Cardiac muscle cell (in vitro differentiated cells and primary cell): Measurements from ENCODE around the gene PAGE5. TPM values are rescaled to one million over a fixed set of nuclear protein-coding genes. Genes with fewer than 3 reads are reported as not detected.

Experiments used
- DNase-seq, 2 donors: peaks; one replicate each; pipeline versions ENCODE4 v3.0.0 to v3.0.0-alpha.2; 2010 to 2017; ENCODE audit warnings: low read depth in 1 of 2, low spot score in 1 of 2
- H3K27ac ChIP-seq: fragments of 200-600 bp; sonication (generic); 2 replicates; pipeline ENCODE4 v1.5.1; 2016
- H3K27me3 ChIP-seq: fragments of 200-600 bp; sonication (generic); 2 replicates; pipeline ENCODE4 v1.6.0; 2016; ENCODE audit warnings: control low read depth
- H3K36me3 ChIP-seq: fragments of 200-600 bp; sonication (generic); 2 replicates; pipeline ENCODE4 v1.5.1; 2016; ENCODE audit warnings: control low read depth
- H3K4me1 ChIP-seq: fragments of 200-600 bp; sonication (generic); 2 replicates; pipeline ENCODE4 v1.8.1; 2017; ENCODE audit warnings: low read depth, mild to moderate bottlenecking, mixed run types
- H3K4me3 ChIP-seq: fragments of 200-600 bp; sonication (generic); 2 replicates; pipeline ENCODE4 v1.5.1; 2016; ENCODE audit warnings: mild to moderate bottlenecking
- H3K9me3 ChIP-seq: fragments of 200-600 bp; sonication (generic); 2 replicates; pipeline ENCODE4 v1.5.1; 2017; ENCODE audit warnings: low read depth, mild to moderate bottlenecking, control low read depth
- polyA plus RNA-seq: library from polyadenylated mRNA; unstranded; fragments of >200 nt; fragmentation: Nextera tagmentation; extraction: Ambion mirVana; gene quantifications from 2 replicates; pipeline ENCODE4 v1.2.1, GENCODE V29; 2016
- total RNA-seq: library from RNA; depleted of rRNA; stranded (reverse); fragments of >200 nt; gene quantifications from 2 replicates; pipeline ENCODE4 v1.2.3, GENCODE V29; 2016
- TF ChIP-seq, protein P1 (sequence below): IDR thresholded peaks from 2 replicates; pipeline ENCODE4 v1.5.1; 2012; ENCODE audit warnings: low read depth, mild to moderate bottlenecking, low read length

The PAGE5 gene, protein sequence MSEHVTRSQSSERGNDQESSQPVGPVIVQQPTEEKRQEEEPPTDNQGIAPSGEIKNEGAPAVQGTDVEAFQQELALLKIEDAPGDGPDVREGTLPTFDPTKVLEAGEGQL
- total RNA-seq, result not detected in 2 replicates
- not detected in 2 replicates for polyA plus RNA-seq

DNA sequence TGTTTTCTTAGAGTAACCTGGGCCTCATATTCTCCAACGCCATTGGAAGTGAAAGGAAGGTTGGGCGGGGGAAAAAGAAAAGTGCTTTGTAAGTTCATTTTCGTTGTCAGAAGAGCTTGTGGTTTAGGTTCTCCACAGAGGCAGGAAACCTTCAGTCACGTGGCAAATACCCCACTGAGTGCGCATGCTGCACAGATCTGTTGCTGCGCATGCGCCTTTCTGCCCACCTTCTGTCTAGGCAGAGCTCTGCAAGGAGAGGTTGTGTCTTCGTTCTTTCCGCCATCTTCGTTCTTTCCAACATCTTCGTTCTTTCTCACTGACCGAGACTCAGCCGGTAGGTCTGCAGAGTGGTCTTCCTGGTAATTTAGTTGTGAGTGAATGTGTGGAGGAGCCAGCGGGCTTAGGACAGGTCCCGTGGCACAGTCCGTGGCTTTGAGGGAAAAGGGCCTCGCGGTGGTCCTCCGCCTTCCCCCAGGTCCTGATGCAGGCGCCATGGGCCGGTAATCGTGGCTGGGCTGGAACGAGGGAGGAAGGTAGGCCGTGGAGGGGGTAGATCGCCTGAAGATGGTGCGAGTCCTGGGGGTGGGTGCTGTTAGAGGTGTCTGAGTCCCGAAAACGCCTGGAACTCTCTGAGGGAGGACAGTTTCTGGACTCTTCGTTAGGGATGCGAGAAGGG, at the start of gene PAGE5:
TSS of gene PAGE5 (plus strand) at position 228 of the 676 bp plus-strand sequence. CDS start 1,037 bp downstream, outside the sequence.
- Histone ChIP-seq H3K36me3 (no peaks in the 10 kb centered on the region), H3K27me3 (no peaks in the 10 kb centered on the region), H3K4me1 (no peaks in the 10 kb centered on the region), H3K9me3 (no peaks in the 10 kb centered on the region), H3K4me3 (no peak within 1 kb of the TSS), H3K27ac (no peak within 1 kb of the TSS)
- no peak for DNase-seq
- TF ChIP-seq, protein P1, sequence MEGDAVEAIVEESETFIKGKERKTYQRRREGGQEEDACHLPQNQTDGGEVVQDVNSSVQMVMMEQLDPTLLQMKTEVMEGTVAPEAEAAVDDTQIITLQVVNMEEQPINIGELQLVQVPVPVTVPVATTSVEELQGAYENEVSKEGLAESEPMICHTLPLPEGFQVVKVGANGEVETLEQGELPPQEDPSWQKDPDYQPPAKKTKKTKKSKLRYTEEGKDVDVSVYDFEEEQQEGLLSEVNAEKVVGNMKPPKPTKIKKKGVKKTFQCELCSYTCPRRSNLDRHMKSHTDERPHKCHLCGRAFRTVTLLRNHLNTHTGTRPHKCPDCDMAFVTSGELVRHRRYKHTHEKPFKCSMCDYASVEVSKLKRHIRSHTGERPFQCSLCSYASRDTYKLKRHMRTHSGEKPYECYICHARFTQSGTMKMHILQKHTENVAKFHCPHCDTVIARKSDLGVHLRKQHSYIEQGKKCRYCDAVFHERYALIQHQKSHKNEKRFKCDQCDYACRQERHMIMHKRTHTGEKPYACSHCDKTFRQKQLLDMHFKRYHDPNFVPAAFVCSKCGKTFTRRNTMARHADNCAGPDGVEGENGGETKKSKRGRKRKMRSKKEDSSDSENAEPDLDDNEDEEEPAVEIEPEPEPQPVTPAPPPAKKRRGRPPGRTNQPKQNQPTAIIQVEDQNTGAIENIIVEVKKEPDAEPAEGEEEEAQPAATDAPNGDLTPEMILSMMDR, result no peak

DNA sequence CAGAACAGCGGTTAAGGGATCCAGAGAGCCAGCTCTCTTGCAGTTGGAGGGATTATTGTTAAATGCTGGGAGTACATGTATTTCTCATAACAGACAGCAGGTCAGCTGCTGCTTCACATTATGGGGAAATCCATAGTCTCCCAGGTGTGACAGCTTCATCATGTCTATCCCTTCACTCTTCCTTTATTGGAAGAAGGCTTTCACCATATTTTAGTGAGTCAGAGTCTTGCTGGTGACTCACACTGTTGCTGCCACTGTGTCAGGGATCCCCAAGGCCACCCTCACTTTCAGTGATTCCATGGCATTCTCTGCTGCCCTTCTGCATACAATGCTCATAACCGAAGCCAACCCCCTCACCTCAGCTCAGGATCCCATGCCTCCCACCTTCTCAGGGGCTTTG, 32.9 kb upstream of the PAGE5 start:
- Histone ChIP-seq H3K4me3 (no peak overlapping the region), H3K36me3 (no peaks in the 10 kb centered on the region), H3K9me3 (peaks cover 2% of the 10 kb centered on the region), H3K27ac (no peak overlapping the region), H3K4me1 (no peaks in the 10 kb centered on the region), H3K27me3 (no peaks in the 10 kb centered on the region)
- no peak for DNase-seq
- TF ChIP-seq, protein P1, result no peak

DNA sequence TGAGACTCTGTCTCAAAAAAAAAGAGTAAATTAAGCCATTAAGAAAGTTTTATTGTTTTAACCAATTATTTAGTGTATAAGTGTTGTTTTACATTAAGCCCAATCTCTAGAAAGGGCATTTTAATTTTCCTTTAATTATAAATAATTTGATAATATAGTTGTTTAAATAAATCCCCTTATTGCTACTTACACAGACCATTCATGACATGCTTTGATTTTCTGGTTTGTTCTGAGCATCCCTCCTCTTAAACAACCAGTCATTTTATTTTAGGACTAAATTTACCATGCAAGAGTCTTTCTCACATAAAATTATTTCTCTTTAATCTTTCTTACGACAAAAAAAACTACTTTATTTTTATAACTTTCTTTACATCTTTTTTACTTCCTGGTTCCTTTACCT, 23.5 kb upstream of the PAGE5 start:
- TF ChIP-seq, protein P1, result no peak
- H3K27ac ChIP-seq, result no peak overlapping the region
- DNase-seq, result no peak

DNA sequence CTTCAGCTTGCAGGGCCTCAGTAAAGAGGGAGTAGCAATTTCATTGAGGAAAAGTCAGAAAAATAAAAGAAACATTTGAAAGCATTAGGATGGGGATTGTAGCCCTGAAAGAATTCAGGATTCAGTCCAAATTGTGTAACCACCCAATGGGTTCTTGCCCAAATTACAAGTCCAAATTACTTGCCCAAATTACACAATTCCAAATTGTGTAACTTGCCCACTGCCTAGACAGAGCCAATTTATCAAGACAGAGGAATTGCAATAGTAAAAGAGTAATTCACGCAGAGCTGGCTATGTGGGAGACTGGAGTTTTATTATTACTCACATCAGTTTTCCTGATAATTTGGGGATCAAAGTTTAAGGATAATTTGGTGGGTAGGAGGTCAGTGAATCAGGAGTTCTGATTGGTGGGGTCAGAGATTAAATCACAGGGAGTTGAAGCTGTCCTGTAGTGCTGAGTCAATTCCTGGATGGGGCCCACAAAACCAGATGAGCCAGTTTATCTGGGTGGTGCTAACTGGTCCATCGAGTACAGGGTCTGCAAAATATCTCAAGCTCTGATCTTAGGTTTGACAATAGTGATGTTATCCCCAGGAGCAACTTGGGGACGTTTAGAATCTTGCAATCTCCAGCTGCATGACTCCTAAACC, 18.1 kb upstream of the PAGE5 start:
- Histone ChIP-seq H3K4me3 (no peak overlapping the region), H3K27ac (no peak overlapping the region), H3K4me1 (no peaks in the 10 kb centered on the region), H3K9me3 (no peaks in the 10 kb centered on the region), H3K36me3 (no peaks in the 10 kb centered on the region), H3K27me3 (no peaks in the 10 kb centered on the region)
- DNase-seq, result peak in 1 of 2 donors; percentile 56
- TF ChIP-seq, protein P1, result no peak

More for the DNA sequence above, 23.5 kb upstream of the PAGE5 start:
- Histone ChIP-seq H3K36me3 (no peaks in the 10 kb centered on the region), H3K4me3 (no peak overlapping the region), H3K9me3 (no peaks in the 10 kb centered on the region), H3K4me1 (no peaks in the 10 kb centered on the region), H3K27me3 (no peaks in the 10 kb centered on the region)

DNA sequence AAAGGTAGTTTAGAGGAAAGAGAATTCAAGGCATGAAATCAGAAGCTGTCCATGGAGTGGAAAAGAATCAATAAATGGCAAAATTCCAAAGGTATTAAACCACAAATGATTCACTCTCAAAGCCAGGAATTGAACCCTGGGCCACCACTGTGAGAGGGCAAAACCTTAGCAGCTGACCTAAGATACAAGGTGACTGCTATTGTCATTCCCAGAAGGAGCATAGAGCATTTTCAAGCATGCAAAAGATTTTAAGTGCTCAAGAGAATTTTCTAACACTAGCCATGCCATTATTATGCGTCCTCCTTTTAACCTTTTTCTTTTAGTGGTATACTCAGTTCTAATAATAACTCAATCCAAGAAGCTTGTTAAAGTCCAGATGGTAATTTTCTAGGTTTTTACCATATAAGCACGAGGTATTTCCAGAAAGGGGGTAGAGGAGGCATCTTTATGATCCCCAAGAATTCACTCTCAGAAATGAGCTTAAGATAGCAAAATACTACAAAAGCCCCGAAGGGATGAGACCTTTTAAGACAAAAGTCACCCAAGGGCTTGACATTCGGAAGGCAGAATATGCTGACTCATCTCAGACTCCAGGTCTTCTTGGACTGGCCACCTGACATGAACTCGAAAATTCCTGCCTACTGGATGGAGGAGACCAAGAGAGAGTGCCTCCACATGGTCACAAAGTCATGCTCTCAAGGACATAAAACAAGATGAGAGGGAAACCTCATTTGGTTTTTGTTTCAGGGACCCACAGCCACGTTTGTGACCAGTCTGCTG, 13.8 kb upstream of the PAGE5 start:
- Histone ChIP-seq H3K36me3 (no peaks in the 10 kb centered on the region), H3K4me3 (no peak overlapping the region), H3K27ac (no peak overlapping the region), H3K27me3 (no peaks in the 10 kb centered on the region), H3K4me1 (no peaks in the 10 kb centered on the region), H3K9me3 (no peaks in the 10 kb centered on the region)
- TF ChIP-seq, protein P1, result no peak
- DNase-seq, result no peak
